ENCODE results near the gene ASPM. TPM values are rescaled to one million over a fixed set of nuclear protein-coding genes. Genes with fewer than 3 reads are reported as not detected.

The ASPM gene
- total and polyA plus RNA-seq, 7 donors, result 0.03 to 0.24 (median 0.12) TPM; not detected in 1

- ATAC-seq (no peak), DNase-seq (no peak)
- Histone ChIP-seq H3K36me3 (ENCODE audit: insufficient read depth in 1 of 2, low read depth in 1 of 2) (no peaks in the 10 kb centered on the region), H3K4me1 (peaks cover 4% of the 10 kb centered on the region), H3K27me3 (ENCODE audit: insufficient read depth in 3 of 3, low read length in 2 of 3) (peaks cover 0 to 20% (median 0%) of the 10 kb centered on the region in 3 donors), H3K9me3 (no peaks in the 10 kb centered on the region), H3K27ac (no peak overlapping the region), H3K4me3 (no peak overlapping the region)
- intact Hi-C loops (cut with DNase I), result no loop called here
- 71 to 84% (median 75%) methylated on average over 2 of the region's 2 CpGs for WGBS, 3 donors
- TF ChIP-seq CTCF (IDR thresholded peaks at IDR 0.05), result no peak
These were observed 2.9 kb upstream of the ASPM start for GRCh38 chr1:197149340-197149739.

- Histone ChIP-seq H3K4me1 (peaks cover 4% of the 10 kb centered on the region), H3K4me3 (peak overlapping the region; percentile 81), H3K27me3 (ENCODE audit: insufficient read depth in 3 of 3, low read length in 2 of 3) (peaks cover 0 to 25% (median 0%) of the 10 kb centered on the region in 3 donors), H3K27ac (no peak overlapping the region), H3K36me3 (ENCODE audit: insufficient read depth in 1 of 2, low read depth in 1 of 2) (no peaks in the 10 kb centered on the region), H3K9me3 (no peaks in the 10 kb centered on the region)
- ATAC-seq, result no peak
- WGBS, 3 donors, result 7 to 10% (median 8%) methylated on average over 11 of the region's 11 CpGs
- DNase-seq, result no peak
- no peak for TF ChIP-seq CTCF (IDR thresholded peaks at IDR 0.05)
- intact Hi-C loops (cut with DNase I), result no loop called here
These were observed 934 bp downstream of the ASPM start for GRCh38 chr1:197145446-197146024.

GRCh38 chr1:197144570-197145325, 1.7 kb downstream of the ASPM start:
- H3K27me3 ChIP-seq (ENCODE audit: insufficient read depth in 3 of 3, low read length in 2 of 3), result peaks cover 0 to 25% (median 0%) of the 10 kb centered on the region in 3 donors
- ATAC-seq (no peak), DNase-seq (no peak)
- 54 to 68% (median 66%) methylated on average over 5 of the region's 5 CpGs for WGBS, 3 donors
- no peaks in the 10 kb centered on the region for H3K36me3 ChIP-seq (ENCODE audit: insufficient read depth in 1 of 2, low read depth in 1 of 2)
- H3K9me3 ChIP-seq, result no peaks in the 10 kb centered on the region
- no peak for TF ChIP-seq CTCF (IDR thresholded peaks at IDR 0.05)
- no peak overlapping the region for H3K27ac ChIP-seq
- no peak overlapping the region for H3K4me3 ChIP-seq
- H3K4me1 ChIP-seq, result peaks cover 4% of the 10 kb centered on the region
- intact Hi-C loops (cut with DNase I), result no loop called here

- 64 to 75% (median 67%) methylated on average over 5 of the region's 5 CpGs for WGBS, 3 donors
- TF ChIP-seq CTCF (IDR thresholded peaks at IDR 0.05), result no peak
- ATAC-seq, result no peak
These were observed 3.2 kb downstream of the ASPM start for GRCh38 chr1:197143276-197143675.

More at GRCh38 chr1:197143276-197143675, 3.2 kb downstream of the ASPM start:
- H3K27ac ChIP-seq, result no peak overlapping the region
- no peaks in the 10 kb centered on the region for H3K36me3 ChIP-seq (ENCODE audit: insufficient read depth in 1 of 2, low read depth in 1 of 2)
- intact Hi-C loops (cut with DNase I), result no loop called here
- H3K9me3 ChIP-seq, result no peaks in the 10 kb centered on the region
- H3K4me1 ChIP-seq, result peaks cover 4% of the 10 kb centered on the region
- no peak for DNase-seq
- H3K4me3 ChIP-seq, result no peak overlapping the region
- H3K27me3 ChIP-seq (ENCODE audit: insufficient read depth in 3 of 3, low read length in 2 of 3), result peaks cover 0 to 25% (median 0%) of the 10 kb centered on the region in 3 donors

Data from psoas muscle (tissue), 8 donors.